Keratinocyte (primary cell): Measurements from ENCODE around the gene ZFPM1.

Source experiments
- EZH2 ChIP-seq: IDR thresholded peaks from one replicate; pipeline ENCODE4 v1.6.1; 2012; ENCODE audit warnings: inconsistent platforms, mild to moderate bottlenecking, low read length, moderate library complexity
- TF ChIP-seq, protein P1 (sequence below), 3 experiments: IDR thresholded peaks in 1 of 3; conservative IDR thresholded peaks in 1 of 3; optimal IDR thresholded peaks in 1 of 3; 2 replicates in 2 of 3; 3 replicates in 1 of 3; pipeline versions ENCODE3 to v1.5.1; 2011; ENCODE audit warnings: low read length in 3 of 3, mild to moderate bottlenecking in 3 of 3, moderate library complexity in 2 of 3, control low read depth in 1 of 3, inconsistent platforms in 1 of 3; ENCODE audit not compliant: insufficient read depth in 2 of 3; ENCODE audit errors: extremely low read depth in 1 of 3

DNA sequence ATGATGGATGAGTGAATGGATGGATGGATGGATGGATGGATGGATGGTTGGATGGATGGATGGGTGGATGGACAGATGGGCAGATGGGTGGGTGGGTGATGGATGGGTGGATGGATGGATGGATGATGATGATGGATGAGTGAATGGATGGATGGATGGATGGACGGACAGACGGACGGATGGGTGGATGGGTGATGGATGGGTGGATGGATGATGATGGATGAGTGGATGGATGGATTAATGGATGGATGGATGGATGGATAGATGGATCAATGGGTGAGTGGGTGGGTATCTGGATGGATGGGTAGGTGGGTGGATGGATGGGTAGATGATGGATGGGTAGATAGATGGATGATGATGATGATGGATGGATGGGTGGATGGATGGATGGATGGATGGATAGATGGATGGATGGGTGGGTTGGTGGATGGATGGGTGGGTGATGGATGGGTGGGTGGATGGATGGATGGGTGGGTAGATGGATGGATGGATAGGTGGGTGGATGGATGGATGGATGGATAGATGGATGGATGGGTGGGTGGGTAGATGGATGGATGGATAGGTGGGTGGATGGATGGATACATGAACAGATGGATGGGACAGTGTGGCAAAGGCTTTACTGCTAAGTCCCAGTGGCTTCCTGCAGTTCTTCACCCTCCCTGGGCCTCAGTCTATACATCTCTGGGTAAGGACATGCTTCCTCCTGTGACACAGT lies 30.2 kb upstream of the ZFPM1 start:
- TF ChIP-seq, protein P1, sequence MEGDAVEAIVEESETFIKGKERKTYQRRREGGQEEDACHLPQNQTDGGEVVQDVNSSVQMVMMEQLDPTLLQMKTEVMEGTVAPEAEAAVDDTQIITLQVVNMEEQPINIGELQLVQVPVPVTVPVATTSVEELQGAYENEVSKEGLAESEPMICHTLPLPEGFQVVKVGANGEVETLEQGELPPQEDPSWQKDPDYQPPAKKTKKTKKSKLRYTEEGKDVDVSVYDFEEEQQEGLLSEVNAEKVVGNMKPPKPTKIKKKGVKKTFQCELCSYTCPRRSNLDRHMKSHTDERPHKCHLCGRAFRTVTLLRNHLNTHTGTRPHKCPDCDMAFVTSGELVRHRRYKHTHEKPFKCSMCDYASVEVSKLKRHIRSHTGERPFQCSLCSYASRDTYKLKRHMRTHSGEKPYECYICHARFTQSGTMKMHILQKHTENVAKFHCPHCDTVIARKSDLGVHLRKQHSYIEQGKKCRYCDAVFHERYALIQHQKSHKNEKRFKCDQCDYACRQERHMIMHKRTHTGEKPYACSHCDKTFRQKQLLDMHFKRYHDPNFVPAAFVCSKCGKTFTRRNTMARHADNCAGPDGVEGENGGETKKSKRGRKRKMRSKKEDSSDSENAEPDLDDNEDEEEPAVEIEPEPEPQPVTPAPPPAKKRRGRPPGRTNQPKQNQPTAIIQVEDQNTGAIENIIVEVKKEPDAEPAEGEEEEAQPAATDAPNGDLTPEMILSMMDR (optimal IDR thresholded peaks at IDR 0.05 in 1 of 3, IDR thresholded peaks at IDR 0.05 in 1 of 3, conservative IDR thresholded peaks at IDR 0.05 in 1 of 3; ENCODE audit: extremely low read depth in 1 of 3, insufficient read depth in 2 of 3, low read length in 3 of 3), result no peak
- TF ChIP-seq EZH2, result no peak
